ENCODE measurements around the gene TRIM65.

TRIM65 gene, protein sequence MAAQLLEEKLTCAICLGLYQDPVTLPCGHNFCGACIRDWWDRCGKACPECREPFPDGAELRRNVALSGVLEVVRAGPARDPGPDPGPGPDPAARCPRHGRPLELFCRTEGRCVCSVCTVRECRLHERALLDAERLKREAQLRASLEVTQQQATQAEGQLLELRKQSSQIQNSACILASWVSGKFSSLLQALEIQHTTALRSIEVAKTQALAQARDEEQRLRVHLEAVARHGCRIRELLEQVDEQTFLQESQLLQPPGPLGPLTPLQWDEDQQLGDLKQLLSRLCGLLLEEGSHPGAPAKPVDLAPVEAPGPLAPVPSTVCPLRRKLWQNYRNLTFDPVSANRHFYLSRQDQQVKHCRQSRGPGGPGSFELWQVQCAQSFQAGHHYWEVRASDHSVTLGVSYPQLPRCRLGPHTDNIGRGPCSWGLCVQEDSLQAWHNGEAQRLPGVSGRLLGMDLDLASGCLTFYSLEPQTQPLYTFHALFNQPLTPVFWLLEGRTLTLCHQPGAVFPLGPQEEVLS

DNA sequence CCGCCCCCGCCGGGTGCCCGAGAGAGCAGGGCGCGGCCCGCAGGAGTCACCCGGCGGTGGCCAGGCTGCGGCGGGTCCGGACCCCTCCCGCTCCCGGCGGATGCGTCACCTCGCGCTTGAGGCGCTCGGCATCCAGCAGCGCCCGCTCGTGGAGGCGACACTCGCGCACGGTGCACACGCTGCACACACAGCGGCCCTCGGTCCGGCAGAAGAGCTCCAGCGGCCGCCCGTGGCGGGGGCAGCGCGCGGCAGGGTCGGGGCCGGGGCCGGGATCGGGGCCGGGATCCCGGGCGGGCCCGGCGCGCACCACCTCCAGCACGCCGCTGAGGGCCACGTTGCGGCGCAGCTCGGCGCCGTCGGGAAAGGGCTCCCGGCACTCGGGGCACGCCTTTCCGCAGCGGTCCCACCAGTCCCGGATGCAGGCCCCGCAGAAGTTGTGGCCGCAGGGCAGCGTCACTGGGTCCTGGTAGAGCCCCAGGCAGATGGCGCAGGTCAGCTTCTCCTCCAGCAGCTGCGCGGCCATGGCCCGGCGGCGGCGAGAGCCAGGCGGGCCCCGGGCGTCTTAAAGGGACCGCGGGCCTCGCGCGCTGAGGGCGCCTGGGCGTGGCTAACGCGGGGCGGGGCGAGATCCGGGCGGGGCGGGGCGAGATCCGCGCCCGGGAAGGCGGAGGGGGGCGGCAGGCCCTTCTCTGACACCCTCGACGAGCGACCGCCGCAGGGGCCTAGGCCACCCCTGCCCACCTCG lies at the start of gene TRIM65:
Gene TRIM65, minus strand, starts transcription at position 537 of the 745 bp plus-strand sequence. Its CDS starts 14 bp downstream, at position 523.
- DNase-seq: peak; percentile 70 to 74

DNA sequence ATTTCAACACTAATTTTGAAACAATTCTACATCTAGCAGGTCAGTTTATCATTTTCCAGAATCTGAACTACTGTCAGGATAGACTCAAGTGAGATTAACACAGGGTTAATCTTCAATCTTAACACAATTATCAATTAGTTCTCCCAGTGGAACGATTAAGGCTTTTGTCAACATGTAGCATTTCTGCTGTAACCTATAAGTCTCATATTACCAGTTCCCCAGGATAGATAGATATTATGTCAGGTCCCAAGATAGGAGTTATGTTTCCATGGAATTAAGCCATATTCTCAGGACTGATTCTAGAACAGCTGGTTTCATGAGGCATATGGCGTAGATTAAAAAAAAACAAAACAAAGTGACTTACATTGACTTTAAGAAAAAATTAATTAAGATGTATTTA lies 48.5 kb upstream of the TRIM65 start:
- no peak for DNase-seq

DNA sequence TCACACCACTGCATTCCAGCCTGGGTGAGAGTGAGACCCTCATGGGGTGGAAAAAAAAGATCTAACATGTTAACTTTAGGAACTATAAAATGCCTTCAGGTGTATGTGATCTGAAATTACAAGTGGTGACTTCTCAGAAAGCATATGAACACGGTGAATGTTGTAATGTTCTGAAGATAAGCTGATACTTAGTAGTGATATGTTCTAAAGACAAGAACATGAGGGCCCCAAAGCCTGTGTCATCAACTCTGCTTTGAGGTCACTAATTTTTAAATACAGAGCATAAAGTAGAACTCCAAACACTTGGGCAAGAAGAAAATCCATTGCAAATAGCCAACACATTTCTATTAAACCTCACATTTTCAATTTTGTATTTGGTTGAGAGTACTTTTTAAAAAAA lies 46.7 kb upstream of the TRIM65 start:
- no peak for DNase-seq

DNA sequence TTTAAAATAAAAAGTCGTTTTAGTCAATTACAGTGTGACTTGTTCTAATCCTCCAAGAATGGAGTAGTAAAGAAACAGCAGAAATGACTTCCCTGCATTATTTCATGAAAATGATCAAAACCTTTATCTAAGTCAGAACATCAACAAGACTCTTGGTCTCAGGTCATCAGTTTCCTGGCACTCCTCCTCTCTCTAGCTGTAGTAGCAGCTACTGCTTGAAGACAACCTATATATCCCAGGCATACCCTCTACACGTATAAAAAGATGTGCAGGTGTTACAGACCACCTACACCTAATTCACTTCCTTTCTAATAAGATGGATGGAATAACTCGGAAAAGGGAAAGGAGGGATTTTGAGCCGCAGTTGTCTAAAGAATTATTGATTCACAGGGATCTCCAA lies 45.7 kb upstream of the TRIM65 start:
- no peak for DNase-seq

DNA sequence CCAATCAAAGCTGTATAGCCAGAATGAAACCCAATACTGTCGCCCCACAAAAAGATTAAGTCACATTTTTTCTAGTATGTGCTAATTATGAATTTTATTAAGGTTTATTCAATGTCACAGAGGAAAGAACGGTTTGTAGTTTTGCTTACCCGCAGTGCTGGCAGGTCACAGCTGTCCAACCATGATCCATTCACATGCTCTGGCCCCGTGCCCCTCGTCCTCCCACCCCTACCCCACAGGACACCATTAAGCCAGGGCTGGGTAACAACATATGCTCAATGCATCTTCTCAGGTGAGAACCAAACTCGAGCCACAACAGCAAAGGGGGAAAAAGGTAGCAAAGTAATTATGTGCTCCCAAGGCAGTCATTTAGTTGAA lies 44.7 kb upstream of the TRIM65 start:
- no peak for DNase-seq

DNA sequence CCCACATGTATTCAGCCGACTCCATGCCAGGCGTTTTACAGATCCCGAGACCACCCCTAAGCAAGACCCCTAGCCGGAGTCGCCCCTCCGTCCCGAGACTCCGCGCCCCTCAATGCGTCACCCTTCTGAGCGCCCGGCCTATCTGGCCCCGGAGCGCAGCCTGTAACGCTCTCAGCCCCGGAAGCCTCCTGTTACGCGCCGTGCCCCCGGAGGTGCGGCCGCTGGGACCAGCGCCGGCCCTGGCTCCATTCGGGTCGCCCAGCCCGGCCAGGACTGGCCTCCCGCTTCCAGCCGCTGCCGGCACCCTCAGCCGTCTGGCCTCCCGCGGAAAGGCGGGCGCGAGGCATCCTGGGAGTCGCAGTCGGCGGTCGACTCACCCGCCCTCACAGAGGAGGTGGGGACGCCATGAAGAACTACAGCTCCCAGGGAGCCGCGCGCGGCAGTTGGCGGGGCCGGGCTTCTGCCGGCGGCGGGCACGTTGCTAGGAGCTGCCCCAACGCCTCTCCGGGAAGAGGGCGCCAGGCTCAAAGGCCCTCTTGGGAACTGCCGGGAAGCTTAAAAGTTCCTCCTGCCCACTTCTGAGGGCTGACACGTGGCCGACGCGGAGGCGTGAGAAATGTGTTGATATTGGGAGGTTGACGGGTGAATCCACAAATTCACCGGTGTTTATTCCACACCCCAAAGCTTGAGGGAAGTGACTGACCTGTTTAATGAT lies 44.1 kb upstream of the TRIM65 start, which contains the start of gene FBF1:
Gene FBF1, minus strand, starts transcription at position 316 of the 715 bp plus-strand sequence. CDS start 2,893 bp downstream, outside the sequence.
- DNase-seq: peak; percentile 80 to 83

DNA sequence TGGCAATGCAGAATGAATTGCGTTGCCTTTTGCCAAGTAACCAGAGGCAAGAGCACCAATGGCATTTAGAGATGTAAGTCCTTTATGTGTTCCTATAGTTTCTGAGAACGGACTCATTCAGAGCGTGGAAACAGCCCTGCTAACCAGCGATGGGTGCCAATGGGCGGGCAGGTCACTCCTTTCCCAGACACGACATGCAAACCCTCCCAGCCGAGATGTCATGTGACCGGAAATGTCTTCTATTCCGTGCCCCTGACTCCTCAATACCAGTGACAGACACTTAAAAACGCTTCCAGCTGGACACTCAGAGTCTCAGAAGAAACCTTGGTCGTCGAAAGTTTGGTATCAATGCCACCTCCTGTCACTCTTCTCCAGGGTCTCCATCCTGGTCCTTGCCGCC lies 40.9 kb upstream of the TRIM65 start:
- no peak for DNase-seq

DNA sequence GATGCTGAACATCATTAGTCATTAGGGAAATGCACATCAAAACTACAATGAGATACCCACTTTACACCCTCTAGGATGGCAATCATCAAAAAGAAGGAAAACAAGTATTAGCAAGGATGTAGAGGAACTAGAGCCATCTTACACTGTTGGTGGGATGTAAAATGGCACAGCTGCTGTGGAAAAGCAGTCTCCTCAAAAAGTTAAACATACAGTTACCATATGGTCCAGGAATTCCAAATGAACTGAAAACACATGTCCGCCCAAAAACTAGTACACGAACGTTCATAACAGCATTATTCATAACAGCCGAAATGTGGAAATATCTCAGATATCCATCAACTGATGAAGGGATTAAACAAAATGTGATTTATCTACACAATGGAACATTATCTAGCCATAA lies 37.1 kb upstream of the TRIM65 start:
- DNase-seq: no peak

DNA sequence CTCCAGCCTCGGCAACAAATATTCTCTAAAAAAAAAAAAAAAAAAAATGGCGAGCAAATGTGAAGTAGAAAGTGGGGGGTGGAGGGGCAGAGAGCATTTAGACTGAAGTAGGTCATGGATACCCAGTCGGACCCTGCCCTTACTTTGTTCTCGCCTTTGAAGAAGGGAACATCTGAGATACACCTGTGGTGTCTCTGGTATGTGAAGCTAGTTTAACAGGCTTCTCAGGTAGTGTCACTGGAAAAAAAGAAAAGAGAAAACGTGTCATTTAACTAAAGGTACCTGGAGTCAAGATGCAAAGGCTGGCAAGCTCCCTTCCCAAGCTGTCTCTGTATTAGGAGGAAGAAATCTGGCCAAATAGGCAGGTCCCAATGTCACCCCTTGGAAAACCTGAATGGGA lies 36.1 kb upstream of the TRIM65 start:
- no peak for DNase-seq

DNA sequence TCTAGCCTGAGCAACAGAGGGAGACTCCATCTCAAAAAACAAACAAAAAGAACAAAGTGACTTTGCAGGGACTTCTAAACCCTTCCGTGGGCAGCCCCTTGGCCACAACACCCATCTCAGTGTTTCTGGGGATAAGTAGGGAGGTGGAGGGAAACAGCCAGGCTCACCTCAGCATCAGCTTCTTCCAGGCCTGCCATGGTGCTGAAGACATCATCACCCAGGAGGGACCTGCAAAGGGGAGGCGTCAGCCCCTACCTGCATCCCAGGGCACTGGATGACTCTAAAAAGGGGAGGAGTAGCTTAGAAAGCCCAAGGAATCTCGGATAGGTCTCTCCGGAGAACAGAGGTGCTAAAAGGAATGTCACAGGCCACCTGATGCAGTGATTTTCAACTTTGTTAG lies 34.3 kb upstream of the TRIM65 start:
- DNase-seq: no peak

DNA sequence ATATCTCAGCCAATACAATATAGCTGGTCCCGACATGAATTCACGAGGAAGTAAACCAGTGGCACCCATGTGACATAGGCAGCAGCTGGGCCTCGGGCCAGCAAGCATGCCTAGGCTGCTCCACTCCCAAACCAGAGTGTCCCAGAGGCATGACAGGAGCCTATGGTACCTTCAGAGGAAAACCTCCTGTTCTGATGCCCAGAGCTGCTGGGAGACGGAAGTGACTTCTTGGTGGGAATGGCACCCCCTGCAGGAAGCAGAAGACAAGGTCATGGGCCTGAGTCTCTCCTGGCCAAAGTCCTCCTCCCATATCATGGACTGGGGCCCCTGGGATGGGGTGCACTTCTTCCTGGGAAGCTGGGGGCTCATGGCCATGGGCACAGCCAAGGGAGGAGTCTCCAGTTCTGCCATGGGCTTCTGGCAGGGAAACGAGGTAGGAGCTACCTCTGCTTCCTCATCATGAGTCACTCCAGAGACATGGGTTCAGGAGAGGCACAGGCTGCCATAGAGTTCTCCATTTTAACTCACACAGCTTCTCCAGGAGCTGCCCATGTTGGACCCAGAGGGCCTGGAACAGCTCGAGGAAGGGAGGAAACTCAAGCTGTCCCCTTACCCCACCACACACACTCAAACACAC lies 30.7 kb upstream of the TRIM65 start:
- no peak for DNase-seq

DNA sequence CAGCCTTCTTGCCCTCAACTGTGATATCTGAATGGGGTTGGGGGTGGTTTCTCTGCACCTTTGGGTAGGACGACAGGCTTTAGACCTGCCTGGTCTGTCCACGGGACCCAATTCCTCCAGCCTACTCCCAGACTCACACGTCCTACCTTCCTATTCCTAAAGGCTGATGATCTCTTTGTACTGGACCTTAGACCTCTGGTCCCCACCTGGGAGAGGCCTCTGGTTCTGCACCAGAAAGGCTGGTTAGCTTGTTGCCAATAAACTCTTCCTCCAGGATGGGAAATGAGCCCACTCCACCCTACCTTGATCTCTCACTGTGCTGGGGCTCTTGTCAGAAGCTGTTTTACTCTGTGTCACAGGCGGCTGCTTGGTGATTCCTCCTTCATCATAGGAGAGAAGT lies 29.7 kb upstream of the TRIM65 start:
- no peak for DNase-seq

DNA sequence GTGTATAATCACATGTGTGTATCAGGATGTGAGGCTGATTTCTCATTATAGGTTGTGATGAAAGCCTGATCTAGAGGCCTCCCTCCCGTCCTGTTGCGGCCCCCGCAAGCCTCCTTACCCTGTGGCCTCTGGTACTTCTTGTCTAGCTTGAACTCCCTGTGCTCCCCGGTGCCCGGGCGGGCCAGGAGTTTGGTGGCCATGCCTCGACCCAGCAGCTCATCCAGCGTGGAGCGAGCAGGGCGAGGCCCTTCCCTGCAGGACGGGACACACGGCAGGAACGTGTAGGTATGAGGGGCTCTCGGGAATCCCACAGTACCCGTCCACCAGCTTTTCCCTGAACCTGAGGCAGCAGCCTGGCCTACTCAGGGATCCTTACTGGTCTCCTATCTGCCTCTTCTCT lies 29.2 kb upstream of the TRIM65 start:
- DNase-seq: no peak

DNA sequence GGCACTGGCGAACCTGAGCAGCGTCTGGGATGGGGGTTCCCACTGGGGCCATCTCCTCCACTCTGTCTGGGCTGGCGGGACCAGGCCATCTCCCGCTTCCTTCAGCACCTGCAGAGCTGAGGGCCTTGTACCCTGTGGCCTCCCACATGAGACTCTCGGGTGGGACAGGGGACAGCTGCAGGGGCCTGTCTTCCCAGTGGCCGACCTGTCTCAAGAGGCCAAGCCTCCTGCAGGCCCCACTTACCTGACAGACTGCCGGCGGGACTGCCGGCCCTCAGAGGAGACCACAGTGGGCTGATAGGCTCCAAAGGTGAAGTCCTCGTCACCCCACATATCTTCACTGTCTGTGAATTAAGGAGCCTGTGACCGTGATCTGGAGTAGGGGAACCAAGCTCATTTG lies 28.4 kb upstream of the TRIM65 start:
- DNase-seq: no peak

DNA sequence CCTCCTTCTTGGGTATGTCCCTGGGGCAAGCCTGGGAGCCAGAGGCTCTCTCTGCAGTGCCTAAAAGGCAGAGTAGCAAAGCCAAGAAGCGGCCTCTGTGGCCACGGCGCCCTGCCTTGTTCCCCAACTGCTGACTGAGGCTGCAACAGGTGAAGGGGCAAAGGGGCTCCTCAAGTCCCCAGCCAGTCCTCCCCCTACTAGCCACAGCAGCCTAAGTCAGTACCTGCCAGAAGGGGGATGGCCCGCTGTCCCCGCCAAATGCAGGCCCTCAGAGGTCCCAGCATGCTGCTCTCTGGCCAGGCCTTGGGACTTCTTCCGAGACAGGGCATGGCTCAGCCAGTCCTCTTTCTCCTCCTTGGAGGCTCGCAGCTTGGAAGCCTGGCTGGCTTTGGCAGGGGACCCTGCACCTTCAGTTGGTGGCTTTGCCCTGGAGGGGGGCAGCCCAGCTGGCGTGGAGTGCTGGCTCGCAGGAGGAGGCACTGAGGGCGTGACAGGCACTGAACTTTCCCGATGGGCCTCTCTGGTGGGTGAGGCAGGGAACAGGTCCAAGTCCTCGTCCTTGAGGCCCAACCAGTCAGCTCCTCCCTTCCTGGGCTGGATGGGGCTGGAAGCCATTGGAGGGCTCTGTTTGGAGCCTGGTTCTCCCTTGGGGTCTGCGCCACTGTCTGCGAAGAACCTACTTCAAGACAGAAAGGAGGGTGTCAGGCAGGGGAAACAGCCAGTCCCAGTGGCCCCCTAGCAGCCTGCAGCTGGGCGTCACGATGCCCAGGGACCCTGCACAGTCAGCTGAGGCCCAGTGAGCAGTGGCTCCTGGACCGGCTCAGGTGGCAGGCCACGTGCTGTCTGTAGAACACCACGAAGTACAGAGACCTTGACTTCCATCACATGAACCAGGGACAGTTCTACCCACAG lies 26.5 kb upstream of the TRIM65 start:
- DNase-seq: no peak

DNA sequence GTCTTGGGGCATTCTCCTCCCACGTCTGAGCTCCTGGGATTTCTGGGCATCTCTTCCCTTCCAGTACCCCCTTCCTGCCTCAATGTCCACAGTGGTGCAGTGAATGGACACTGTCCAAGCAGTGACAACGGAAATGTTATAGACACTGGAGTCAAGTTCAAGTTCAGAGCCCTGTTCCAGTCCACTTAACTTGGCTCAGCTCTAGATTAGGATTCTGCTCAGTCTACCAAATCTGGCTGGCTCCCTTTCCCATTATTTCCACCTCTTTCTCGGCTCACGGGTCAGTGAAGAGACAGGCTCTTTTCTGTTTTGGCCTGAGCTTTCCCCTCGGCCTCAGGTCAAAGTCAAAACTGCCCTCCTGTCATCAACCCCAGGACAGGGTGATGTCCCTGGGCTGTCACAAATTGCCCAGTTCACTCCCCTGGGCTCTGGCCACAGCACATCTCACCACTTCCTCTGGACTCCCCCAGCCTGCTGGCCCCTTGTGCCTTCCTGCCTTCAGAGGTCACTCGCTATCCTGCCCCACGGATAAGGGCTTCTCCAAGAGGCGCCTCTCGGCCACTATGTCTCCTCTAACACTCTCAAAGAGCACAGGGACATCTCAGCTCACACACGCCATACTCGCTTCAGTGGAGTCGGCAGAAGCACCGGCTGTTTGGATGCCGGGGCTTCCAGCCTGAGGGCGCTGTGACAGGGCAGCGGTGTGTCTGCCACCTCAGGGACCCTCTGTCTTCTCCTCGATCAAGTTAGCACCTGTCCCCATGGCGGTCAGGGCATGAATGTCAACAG lies 25.6 kb upstream of the TRIM65 start:
- DNase-seq: no peak

DNA sequence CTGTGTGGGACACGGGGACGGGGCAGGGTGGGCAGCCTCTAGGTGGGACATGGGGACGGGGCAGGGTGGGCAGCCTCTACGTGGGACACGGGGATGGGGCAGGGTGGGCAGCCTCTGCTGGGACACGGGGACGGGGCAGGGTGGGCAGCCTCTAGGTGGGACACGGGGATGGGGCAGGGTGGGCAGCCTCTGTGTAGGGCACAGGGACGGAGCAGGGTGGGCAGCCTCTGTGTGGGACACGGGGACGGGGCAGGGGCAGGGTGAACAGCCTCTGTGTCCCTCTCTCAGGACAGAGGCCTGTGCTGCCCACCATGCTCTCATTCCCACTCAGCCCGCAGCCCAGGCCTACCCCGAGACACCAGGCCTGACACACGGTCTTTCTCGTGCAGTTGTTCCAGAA lies 24.8 kb upstream of the TRIM65 start:
- no peak for DNase-seq

DNA sequence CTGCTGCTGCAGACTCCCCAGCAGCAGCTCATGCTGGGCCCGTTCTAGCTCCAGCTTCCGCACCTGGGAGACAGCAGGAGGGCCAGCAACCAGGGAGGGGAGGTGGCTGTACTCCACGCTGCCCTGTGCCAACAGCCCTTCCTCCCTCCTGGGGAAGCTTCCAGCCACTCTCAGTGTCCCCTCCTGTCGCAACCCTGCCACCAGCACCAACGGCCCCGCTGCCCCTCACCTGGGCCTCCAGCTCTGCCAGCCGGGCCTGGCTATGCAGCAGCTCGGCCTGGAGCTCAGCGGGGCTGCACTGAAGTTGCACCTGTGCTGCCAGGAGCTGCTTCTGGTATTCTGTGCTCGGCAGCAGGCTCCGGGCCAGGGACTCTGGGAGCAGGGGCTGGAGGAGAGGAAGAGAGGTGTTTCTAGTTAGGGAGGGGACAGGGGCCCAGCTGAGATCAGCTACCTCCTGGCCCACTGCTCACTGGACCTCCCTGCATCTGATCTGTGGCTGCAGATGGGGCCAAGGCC lies 23.4 kb upstream of the TRIM65 start:
- DNase-seq: no peak

DNA sequence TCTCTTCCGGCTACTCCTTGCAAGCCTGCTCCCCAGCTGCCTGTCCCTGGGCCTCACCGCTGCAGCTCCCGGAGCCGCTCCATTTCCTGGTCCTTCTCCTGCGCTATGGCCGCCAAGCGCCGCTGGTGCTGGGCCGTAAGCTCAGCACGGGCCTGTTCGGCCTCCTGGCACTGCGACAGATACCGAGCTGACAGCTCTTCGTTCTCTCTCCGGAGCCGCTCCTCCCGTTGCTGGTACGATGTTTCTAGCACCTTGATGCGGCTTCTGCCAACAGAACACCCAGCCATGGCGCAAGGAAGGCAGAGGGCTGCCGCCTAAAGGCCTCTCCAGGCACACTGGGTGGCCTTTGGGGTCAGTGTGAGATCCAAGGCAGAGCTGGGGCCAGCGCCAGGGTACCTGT lies 22.9 kb upstream of the TRIM65 start:
- no peak for DNase-seq

DNA sequence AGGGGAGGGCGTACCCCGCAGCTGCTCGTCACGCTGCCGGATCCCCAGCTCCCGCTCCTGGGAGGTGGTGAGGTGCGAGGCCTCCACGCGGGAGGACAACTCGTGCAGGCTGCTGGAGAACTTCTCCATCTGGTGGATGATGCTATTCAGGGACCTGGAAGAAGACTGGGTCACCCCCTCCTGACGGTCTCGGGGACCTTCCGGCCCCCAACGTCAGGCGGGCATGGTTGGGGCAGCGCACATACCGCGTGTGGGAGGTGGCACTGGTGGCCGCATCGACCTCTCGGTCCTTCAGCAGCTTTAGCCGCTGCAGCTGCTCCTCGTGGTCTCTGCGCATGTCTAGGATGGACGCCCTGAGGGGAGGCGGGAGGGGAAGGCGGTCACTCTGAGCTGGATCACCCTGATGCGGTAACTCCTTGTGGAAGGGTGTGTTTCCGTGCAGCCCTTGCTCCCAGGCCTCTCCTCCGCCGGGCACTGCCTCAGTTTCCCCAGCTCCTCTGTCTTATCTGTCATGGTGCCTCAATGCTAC lies 21.2 kb upstream of the TRIM65 start:
- no peak for DNase-seq
